Stimulated activated CD4-positive, alpha-beta T cell treated with anti-CD3 and anti-CD28 coated beads, Interleukin-15, amount 100 ng/mL, for 24 hours (primary cell): ENCODE results near the gene C6orf141.

ENCODE experiments used
- DNase-seq: peaks from one replicate; pipeline ENCODE4 v3.0.0-alpha.2; 2020

C6orf141 gene

DNA sequence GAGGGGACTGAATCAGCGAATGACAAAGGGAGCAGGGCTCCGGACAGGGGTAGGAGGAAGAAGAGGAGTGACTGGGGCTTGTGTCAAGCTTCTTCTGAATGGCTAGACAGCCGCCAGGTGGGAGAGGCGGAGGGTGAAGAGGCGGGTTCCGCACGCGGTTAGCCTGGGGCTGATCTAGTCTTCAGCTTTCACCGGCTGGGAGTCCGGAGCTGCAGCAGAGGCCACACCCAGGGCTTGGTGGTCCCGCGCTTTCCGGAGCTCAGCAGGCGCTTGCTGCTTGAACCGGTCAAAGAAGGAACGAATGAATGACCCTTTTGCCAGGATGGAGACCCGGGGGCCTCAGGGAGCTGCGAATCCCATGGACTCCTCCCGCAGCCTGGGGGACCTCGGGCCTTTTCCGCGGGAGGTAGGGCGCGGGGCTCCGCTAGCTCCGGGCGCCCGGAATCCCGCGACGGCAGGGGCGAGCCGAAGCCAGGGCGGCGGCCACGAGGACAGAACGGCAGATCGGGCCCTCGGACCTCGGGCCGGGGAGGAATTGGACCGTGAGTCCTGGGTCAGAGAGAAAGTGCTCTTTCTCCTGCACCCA, at the start of gene C6orf141:
C6orf141 (plus strand) TSS at position 177 of the 586 bp plus-strand sequence; CDS start at position 302, 125 bp downstream.
- peak; percentile 53 for DNase-seq

- DNase-seq = no peak
Observed at GRCh38 chr6:49504666-49505065, 45.8 kb upstream of the C6orf141 start.

DNA sequence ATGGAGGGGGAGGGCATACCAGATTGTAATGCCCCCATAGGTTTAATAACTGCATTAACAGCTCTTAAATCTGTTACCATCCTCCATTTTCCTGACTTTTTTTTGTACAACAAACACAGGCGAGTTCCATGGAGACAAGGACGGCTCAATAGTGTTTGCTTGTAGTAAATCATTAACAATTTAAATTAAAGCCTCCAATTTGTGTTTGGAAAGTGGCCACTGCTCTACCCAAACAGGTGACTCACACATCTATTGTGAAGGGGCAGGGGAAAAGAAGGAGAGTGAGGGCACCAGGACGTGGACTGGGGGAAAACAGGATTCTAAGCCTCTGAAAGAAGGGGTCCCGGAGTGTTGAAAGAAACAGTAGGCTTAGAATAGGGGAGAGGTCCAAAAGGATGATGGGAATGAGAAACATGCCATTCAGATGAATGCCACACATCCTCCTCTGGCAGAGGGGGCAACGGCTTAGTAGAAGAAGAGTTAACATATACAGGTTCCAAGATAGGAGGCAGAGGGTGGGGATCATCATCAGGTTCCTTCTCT, 43.8 kb upstream of the C6orf141 start:
- DNase-seq = no peak

DNA sequence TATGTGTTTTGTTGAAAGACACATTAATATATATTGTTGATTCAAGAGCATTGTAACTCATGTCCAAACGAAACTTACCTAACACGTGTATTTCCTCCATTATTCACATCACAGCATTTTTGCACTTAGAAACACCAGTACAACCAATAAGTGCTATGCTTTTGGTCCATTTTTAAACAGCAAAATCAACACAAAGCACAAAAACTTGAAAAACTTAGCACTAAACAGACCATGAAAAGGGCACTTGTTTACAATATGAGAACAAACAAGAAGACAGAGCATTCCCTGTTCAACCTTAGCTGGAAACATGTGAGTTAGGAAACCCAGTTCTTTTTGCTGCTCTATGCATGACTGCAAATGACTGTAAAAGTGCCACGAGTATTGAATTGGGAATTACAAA, 41.1 kb upstream of the C6orf141 start:
- DNase-seq = no peak

- DNase-seq = no peak
Observed at GRCh38 chr6:49513153-49513989, 37.1 kb upstream of the C6orf141 start.

GRCh38 chr6:49514571-49515484, 35.6 kb upstream of the C6orf141 start:
- no peak for DNase-seq

DNA sequence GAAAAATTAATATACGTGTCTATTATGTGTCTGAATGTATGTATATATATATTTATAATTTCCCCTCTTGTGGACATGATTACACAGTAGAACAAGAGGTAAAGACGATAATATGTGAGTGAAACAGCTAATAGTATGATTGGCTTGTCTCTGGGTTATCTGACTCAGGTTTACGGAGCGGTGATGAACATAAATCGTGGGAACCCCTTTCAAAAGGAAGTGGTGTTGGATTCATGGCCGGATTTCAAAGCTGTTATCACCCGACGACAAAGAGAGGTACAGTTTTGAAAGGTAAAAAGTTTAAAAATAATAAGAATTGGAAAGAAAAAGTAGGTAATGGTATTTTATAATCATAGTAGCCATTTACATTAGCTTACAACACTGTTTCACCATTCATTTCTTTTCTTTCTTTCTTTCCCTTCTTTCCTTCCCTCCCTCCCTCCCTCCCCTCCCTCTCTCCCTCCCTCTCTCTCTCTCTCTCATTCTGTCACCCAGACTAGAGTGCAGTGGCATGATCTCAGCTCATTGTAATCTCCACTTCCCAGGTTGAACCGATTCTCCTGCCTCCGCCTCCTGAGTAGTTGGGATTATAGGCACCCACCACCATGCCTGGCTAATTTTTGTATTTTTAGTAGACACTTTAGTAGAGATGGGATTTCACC, 34.9 kb upstream of the C6orf141 start:
- DNase-seq = no peak

- no peak for DNase-seq
Observed at GRCh38 chr6:49516147-49516505, 34.3 kb upstream of the C6orf141 start.

DNA sequence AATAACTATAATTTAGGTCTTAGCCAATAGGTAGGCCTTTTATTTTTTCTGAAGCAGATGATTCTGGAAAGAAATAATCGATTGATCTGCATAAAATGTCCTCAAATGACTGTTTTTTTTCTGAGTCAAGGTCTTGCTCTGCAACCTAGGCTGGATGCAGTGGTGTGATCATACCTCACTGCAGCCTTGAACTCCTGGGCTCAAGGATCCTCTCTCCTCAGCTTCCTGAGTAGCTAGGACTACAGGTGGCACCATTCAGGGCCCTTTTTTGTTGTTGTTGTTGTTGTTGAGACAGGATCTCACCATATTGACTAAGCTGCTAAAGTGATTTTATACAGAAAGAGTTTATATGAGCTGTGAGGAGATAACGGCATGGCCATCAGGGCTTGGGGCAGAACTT, 32.5 kb upstream of the C6orf141 start:
- no peak for DNase-seq

DNA sequence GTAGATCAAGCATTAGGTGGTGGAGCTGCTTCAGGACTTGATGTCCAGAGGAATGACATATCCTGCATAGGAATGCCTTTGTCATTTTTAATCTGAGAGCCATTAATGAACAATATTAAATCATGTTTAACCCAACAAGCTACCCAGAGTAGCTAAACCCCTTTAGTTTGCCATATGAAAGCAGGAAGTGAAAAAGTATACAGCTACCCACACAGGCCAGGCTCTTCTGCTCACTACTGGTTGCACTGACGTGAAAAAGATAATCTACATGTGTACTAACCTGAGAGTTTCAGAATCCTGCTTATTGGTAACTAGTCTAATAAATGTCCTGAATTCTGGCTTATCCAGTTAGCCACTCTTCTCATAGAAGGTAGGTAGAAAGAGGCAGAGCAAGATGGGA, 30.8 kb upstream of the C6orf141 start:
- no peak for DNase-seq

- no peak for DNase-seq
Observed at GRCh38 chr6:49522710-49523593, 27.5 kb upstream of the C6orf141 start.

DNA sequence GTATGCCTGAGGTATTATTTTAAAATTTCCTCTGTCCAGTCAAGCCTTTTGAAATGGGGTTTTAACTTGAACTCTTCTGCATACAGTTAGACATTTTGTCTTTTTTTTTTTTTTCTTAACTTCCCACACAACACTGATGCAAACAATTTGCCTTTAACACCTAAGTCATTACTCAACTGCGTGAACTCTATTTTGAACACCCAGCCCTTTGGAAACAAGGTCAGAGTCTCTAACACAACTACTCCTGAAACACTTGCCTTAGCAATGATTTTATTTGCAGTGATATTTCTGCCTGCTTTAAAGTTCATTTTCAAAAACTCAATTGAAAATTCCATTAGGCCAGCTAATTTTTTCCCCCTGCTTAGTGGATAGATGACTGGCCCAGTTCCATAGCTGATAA, 26.6 kb upstream of the C6orf141 start:
- no peak for DNase-seq

- no peak for DNase-seq
Observed at GRCh38 chr6:49524541-49524940, 25.9 kb upstream of the C6orf141 start.

GRCh38 chr6:49526598-49526997, 23.9 kb upstream of the C6orf141 start:
- DNase-seq = no peak

DNA sequence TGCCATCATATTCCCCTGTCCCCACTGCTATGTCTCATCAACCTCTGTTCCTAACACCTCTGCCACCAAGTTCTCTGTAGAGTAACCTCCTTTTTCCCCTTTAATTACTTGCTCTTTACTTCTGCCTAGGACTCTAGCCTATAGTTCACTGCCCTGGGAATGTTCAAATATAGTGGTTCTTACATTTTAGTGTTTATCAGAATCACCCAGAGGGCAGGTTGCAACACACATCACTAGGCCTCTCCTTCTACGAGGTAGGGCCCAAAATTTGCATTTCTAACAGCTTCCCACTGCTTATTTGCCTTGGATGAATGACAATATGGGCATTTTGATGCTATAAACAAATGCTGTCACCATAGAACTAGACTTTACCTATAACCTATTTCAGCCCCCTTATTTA, 23.1 kb upstream of the C6orf141 start:
- no peak for DNase-seq

GRCh38 chr6:49528571-49528970, 21.9 kb upstream of the C6orf141 start:
- DNase-seq = no peak

DNA sequence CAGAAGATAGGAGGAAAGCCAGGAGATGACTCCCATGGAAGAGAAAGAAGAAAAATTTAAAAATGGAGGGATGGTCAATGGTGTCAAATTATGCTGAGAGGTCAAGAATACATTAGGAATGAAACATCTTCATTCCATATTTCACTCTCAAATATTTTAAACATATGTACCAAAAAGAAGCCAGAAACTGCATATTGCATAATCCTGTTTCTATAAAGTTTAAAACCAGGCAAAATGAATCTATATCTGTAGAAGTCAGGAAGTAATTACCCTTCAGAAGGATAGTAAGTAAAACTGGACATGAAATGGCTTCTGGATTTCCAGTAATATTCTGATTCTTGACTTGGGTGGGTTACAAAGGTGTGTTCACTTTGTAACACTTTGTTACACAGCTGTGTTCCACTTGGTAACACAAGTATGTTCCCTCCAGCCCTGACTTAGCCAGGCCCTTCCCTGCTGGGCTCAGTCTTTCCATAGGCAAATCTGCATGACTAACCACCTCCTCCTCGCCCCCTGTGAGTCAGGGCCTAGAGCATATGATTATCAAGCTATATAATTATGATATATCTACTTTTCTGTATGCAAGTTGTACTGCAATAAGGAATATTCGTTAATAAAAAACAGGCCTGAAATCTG, 20.2 kb upstream of the C6orf141 start:
- DNase-seq = no peak

GRCh38 chr6:49531774-49532569, 18.5 kb upstream of the C6orf141 start:
- DNase-seq = no peak

- DNase-seq = no peak
Observed at GRCh38 chr6:49535795-49536194, 14.7 kb upstream of the C6orf141 start.

- no peak for DNase-seq
Observed at GRCh38 chr6:49539102-49539501, 11.4 kb upstream of the C6orf141 start.
